ENCODE data around the gene DDX59.
"Not testable (repeated sequence)": the region's sequence is repeated elsewhere in the genome, so short reads cannot be mapped to it uniquely, and the experiment has no call there.

Gene DDX59

DNA sequence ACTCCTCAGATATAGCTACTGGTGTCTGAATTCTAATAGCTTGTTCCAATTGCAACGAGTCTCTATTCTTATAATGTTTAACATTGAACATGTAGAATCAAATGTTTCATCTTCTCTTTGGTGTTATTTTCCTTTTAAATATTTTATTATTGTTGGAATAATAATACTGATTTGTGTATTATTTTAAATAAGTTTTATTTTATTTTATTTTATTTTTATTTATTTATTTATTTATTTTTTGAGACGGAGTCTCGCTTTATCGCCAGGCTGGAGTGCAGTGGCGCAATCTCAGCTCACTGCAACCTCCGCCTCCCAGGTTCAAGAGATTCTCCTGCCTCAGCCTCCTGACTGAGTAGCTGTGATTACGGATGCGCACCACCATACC lies 39.2 kb downstream of the DDX59 start:
- in situ Hi-C loops (cut with MboI; ENCODE audit: low sequenced_read_pairs) = not testable (repeated sequence)

DNA sequence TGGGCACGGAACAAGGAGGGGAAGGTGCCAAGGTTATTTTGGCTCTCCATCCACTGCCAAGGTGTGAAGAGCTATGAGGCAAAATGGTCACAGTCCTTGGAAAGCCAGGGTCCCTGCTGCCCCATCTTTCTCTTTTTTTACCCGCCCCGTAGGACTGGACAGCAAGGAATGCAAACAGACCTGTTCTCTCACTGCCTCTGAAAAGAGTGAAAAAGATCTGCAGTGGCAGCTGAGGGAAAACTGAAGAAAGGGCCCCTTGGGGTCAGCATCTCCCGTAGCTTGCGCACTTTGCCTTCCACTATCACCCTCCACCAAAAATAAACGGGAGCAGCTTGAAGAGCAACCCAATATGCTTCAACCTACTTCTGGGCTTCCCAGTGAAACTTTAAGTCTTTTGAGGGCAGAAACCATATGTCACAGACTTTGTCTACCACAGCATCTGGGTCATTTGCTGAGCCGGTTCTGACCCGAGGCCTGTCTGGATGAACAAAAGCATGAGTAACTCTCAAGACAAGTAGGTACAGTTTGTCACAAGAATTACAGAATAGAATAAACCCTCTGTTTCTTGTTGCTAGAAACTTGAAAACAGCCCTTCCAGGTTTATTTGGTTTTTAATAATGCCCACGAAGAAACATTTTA lies 39.7 kb downstream of the DDX59 start:
- in situ Hi-C loops (cut with MboI; ENCODE audit: low sequenced_read_pairs) = no loop called here

DNA sequence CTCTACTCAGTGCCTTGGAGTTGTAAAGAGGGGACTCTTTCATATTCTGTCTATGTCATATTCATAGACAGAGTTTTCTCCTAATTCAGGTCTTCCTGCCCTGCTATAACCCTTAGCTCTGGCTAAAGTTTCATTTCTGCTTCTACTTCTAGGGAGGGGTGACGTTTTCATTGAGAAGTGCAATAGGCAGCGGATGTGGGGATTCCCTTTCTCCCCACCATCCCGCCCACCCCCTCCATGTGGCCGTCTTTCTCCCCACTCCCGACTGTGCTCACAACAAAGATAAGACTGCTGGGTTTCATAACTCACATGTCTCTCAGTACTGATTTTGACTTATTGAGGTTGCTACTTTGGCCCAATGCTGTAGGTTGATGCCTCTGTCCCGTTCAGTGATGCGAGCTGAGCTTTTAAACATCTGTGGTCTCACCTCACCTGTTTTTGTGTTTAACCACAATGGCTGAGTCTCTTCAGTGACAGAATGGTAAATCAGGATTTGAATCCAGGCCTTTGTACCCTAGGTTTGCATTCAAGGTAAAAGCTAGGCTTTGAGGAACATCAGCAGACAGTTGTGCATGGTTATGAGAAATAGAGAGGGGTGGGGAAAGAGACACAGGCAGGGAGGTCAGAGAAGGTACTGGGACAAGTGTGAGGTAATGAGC lies 41.4 kb downstream of the DDX59 start:
- in situ Hi-C loops (cut with MboI; ENCODE audit: low sequenced_read_pairs) = no loop called here

DNA sequence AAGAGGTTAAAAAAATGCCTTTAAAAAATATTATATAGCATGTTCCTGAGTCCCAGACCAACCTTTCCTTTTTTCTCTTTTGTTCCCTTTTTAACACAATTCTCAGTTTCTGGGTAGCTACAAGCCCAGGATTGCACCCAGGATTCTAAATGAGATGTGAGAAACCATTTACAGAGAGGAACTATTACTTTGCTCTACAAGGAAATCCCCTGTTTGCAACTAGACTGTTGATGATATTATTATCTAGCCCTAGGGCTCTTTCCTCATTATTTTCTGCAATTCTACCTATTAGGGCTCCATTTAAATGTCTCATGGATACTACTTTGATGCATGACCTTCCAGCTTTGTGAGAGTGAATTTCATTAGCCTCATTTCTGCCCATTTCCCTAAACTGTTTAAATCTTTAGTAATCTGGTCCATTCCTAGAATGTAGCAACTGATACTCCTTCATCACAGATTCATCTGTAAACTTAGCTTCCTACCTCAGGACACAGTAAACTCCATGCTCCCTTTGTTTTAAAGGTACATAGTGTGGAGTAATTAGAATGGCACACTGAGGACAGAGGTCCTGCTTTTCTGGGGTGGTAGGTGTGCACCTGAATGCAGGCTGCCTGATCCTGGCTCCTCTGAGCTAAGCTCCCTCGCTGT lies 42.0 kb downstream of the DDX59 start:
- in situ Hi-C loops (cut with MboI; ENCODE audit: low sequenced_read_pairs) = no loop called here

DNA sequence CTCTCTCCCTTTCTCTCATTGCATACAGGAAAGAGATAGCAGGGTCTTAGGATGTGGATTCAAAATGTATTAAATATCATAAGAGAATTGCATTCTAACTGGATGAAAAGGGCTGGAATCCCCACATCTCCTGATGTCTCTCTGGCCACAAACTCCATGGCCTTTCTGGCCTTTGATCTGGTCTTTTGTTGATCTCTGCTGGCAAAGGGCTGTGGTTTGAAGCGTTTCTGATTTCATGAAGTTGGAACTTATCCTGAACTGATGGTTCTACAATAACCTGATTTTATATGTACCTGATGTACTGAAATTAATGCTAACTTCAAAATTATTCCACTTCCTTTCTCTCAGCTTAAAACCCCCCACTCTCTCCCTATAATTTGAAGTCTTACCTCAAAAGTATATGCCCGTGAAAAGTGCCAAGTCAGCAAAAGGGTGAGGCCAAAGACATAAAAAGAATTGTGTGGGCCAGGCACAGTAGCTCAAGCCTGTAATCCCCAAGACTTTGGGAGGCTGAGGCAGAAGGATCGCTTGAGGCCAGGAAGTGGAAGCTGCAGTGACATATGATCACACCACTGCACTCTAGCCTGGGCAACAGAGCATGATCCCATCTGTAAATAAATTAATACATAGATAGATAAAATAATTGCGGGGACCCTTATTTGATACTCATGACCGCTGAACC lies 42.7 kb downstream of the DDX59 start:
- in situ Hi-C loops (cut with MboI; ENCODE audit: low sequenced_read_pairs) = no loop called here

DNA sequence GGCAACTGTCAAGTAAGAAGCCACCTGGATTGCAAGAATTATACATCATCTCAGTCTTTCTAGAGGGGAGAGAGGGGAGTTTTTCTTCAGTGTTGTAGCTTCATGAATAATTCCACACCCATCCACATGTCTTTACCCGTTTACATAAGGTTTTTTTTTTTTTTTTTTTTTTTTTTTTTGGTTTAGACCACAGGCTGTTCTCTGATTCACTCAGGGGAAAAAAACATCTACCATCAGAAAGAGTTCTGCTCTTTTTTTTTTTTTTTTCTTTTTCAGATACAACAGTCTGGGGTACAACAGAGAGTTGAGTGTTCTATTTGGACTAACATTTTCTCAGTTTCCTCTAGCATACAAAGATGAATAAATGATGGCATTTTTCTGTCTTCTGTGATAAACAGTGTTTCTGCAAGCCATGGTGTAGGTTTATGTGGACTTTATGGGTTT lies 44.3 kb downstream of the DDX59 start:
- in situ Hi-C loops (cut with MboI; ENCODE audit: low sequenced_read_pairs) = no loop called here

DNA sequence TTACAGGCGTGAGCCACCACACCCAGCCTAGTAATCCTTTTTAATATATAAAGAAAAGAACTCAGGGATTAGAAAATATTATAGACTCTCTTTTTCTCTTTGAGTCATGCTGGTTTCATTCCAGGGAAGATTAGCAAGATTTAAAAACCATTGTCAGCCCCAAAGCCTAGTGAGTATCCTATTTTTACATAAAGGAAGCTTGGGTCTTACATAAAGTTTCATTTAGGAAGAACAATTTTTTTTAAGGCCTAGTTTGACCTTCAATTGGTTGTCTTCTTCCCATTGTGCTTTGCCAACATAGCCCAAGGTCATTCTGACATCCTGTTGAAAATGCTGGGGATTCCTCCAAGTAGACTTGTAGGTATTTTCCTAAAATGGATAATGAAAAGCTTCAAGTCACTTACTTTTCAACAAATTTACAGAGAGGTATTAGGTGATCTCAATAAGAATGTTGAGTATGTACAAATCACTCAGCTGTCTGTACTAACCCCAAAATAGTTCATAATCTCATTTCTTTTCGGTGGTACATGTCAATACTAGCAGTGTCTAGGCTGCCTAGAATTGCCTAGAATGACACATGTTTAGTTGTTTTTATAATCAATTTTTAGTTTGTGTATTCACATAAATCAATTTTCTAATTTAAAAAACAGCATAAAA lies 44.9 kb downstream of the DDX59 start:
- in situ Hi-C loops (cut with MboI; ENCODE audit: low sequenced_read_pairs) = no loop called here

DNA sequence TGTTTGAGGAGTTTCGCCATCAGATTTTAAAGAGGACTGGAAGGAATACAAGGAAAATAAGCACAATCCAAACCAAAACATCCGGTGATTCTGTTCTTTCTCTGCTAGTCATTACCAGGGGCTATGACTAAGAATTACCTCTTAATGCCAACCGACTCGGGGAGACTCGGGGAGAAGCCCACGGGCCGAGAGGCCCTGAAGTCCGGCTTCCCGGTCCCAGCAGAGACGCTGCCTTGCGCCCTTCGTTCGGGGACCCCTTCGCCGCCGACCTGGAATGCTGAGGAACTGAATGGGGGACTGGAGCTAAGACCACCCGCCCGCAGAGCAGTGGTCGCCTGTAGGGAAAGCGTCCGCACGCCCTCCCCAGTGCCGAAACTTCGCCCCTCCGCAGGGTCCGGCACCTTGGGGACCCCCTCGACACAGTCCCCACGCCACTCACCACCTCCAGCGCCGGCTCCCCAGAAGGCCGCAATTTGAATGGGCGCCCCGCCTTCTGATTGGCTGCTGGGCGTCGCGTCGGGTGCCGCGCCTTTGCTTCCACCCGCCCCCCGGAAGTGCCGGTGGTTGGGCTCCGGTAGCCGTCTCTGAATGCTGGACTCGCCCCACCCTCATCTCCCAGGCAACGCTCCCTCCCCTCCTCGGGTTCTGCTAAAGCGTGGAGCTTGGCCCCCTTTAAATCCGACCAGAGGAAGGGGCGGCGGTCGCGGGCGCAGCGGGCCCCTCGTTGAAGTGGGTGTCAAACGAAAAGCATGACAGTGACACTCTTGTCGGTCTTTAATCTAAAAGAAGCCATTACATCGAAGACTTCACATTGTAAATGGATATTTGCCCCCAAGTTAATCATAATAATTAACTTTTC lies 49.2 kb downstream of the DDX59 start, which contains the start of gene KIF14:
Gene KIF14, minus strand, starts transcription at position 479 of the 859 bp plus-strand sequence. CDS start 2,028 bp downstream, outside the sequence.
- in situ Hi-C loops (cut with MboI; ENCODE audit: low sequenced_read_pairs) = no loop called here

DNA sequence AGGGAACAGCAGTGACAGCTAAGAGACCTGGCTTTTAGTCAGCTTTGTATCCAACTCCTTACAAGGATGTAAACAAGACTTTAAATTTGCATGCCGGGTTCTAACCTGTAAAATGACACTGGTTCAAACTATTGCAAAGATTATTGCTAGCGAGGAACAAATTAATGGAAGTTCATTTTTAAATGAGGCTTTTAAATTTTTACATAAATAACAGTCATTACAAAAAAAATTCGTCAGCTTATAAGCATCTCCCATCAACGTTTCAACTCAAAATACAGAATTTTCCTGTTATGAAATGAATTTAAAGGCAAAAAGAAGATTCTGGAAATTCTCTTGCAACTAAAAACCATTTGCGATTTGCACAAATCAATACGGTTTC lies 49.8 kb downstream of the DDX59 start:
- in situ Hi-C loops (cut with MboI; ENCODE audit: low sequenced_read_pairs) = no loop called here

DNA sequence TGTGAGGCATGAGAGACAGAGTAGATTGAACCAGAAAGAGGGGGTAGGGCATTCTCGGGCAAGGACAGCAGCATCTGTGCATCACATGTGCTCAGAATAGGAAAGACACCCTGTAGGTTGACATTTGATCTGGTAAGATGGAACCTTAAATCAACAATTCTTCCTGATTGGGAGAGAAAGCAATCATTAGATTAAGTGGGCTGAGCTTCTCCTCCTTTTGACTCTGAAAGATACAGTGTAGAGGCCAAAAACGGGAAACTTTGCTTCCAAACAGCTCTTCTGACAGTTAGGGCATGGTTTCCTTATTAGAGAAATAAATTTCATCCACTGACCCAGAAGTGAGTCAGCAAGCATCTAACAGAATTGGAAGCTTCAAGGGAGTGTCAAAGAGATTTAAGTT lies 58.9 kb downstream of the DDX59 start:
- in situ Hi-C loops (cut with MboI; ENCODE audit: low sequenced_read_pairs) = no loop called here

DNA sequence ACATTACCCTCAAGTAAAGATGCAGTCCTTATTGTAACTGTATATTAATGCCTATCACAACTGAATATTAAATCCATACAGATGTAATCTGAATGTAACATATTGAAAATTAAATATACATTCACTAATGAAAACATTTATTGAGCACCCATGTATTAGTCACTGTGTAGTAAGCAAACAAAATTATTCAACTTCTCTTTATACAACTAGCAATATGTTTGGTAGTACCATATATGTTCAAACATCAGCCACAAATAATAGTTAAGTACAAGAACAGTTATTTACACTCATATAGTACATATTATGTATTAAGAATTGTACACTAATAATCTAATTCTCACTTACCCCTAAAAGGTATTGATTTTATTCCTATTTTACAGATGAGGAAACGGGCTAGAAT lies 67.1 kb downstream of the DDX59 start:
- in situ Hi-C loops (cut with MboI; ENCODE audit: low sequenced_read_pairs) = no loop called here
